ENCODE measurements around the gene B4GALT7.
A peak's percentile ranks its signal among the peaks of the same experiment; 100 is the strongest.

B4GALT7 gene

DNA sequence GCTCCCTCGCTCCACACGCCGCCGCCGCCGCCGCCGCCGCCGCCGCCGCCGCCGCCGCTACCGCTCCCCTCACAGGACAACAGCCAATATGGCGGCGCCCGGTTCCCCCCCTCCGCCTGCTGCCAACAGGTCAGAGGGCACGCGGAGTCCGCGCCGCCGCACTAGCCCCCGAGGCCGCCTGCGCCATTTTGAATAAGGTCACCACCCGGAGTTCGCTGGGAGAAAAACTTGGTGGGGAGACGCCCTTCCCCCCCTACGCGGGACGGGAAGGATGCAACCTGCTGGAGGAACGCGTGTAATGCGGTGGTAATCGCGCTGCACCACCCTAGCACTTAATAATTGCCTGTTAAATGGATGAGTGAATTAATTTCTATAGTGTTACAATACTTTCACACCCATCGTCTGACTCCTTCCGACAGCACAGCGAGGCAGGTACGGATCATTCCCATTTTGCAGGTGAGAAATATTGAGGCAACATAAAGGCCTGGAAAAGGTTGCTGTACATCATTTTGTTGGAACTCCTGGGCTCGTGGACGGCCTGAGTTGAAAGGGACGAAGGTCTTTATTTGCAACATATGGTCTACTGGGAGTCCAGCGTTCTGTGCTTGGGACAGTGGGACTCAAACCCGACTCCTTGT is 45.3 kb upstream of the B4GALT7 start, which contains the start of gene FAM193B:
Gene FAM193B (minus strand): TSS at position 90 of the 638 bp plus-strand sequence. CDS start 105 bp downstream, outside the sequence.
- no peaks in the 10 kb centered on the region for H3K36me3 ChIP-seq (ENCODE audit: insufficient read depth, low read length)
- H4K20me1 ChIP-seq (ENCODE audit: insufficient read depth, low read length, poor library complexity, severe bottlenecking): peaks cover 15% of the 10 kb centered on the region
- H2AFZ ChIP-seq (ENCODE audit: low read length): peak within 1 kb of the TSS; percentile 87
- H3K9me3 ChIP-seq (ENCODE audit: insufficient read depth, low read depth, low read length): no peaks in the 10 kb centered on the region
- peaks cover 36% of the 10 kb centered on the region for H3K79me2 ChIP-seq (ENCODE audit: insufficient read depth, low read length)
- H3K4me1 ChIP-seq (ENCODE audit: insufficient read depth, low read length, poor library complexity, severe bottlenecking): peaks cover 25% of the 10 kb centered on the region
- H3K9me2 ChIP-seq (replicated peaks; ENCODE audit: low read depth, low read length): no peaks in the 10 kb centered on the region
- H3K4me3 ChIP-seq (ENCODE audit: low read length, poor library complexity, severe bottlenecking): peak within 1 kb of the TSS; percentile 79
- no peaks in the 10 kb centered on the region for H3K27me3 ChIP-seq (ENCODE audit: insufficient read depth, low read length, poor library complexity, severe bottlenecking)
- H3F3A ChIP-seq (ENCODE audit: low read depth): no peaks in the 10 kb centered on the region
- H3K9ac ChIP-seq (ENCODE audit: low read depth, low read length, poor library complexity, severe bottlenecking): peak within 1 kb of the TSS; percentile 77
- peak within 1 kb of the TSS; percentile 86 for H3K4me2 ChIP-seq (ENCODE audit: low read depth, low read length, poor library complexity, severe bottlenecking)
- TF ChIP-seq, protein P1, sequence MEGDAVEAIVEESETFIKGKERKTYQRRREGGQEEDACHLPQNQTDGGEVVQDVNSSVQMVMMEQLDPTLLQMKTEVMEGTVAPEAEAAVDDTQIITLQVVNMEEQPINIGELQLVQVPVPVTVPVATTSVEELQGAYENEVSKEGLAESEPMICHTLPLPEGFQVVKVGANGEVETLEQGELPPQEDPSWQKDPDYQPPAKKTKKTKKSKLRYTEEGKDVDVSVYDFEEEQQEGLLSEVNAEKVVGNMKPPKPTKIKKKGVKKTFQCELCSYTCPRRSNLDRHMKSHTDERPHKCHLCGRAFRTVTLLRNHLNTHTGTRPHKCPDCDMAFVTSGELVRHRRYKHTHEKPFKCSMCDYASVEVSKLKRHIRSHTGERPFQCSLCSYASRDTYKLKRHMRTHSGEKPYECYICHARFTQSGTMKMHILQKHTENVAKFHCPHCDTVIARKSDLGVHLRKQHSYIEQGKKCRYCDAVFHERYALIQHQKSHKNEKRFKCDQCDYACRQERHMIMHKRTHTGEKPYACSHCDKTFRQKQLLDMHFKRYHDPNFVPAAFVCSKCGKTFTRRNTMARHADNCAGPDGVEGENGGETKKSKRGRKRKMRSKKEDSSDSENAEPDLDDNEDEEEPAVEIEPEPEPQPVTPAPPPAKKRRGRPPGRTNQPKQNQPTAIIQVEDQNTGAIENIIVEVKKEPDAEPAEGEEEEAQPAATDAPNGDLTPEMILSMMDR (conservative IDR thresholded peaks at IDR 0.05; ENCODE audit: low read length): no peak; the same call in 1 of the 2 replicates
- TF ChIP-seq EZH2phosphoT487 (IDR thresholded peaks at IDR 0.05; ENCODE audit: borderline replicate concordance): no peak

DNA sequence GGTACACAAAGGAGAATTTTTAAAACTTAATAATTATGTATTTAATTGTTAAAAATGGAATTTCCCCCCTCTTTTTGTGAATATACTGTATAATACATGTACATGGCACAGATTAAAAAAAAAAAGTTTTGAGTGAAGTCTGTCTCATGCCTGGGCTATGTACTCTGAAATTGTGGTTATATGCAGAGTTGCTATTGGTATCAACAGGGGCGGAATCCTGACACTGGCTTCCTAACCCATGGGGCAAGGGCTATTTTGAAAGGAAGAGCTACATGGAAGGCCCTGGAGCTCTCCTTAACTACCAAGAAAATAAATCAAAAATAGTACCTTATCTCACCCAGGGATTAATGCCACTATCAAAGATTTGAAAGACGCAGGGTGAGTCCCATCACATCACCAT is 44.7 kb upstream of the B4GALT7 start:
- H2AFZ ChIP-seq (ENCODE audit: low read length): no peak overlapping the region

DNA sequence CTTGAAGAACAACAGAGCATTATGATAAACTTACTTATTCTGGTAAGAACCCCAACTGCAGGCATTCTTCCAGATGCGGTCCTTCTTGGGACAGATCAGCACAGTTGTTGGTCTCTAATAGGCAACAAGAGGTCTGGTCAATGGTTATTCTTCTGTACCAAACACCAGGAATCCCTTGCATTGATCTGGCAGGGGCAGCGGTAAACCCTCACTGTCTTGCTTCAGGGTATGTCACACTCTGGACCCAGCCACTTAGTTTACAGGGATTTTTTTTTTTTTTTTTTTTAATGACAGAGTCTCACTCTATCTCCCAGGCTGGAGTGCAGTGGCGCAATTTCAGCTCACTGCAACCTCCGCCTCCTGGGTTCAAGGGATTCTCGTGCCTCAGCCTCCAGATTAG is 44.3 kb upstream of the B4GALT7 start:
- Histone ChIP-seq H3K4me1 (ENCODE audit: insufficient read depth, low read length, poor library complexity, severe bottlenecking) (peaks cover 25% of the 10 kb centered on the region), H3K9me2 (replicated peaks; ENCODE audit: low read depth, low read length) (no peaks in the 10 kb centered on the region), H3K27me3 (ENCODE audit: insufficient read depth, low read length, poor library complexity, severe bottlenecking) (no peaks in the 10 kb centered on the region), H3F3A (ENCODE audit: low read depth) (no peaks in the 10 kb centered on the region), H3K9me3 (ENCODE audit: insufficient read depth, low read depth, low read length) (no peaks in the 10 kb centered on the region), H3K79me2 (ENCODE audit: insufficient read depth, low read length) (peaks cover 35% of the 10 kb centered on the region), H2AFZ (ENCODE audit: low read length) (no peak overlapping the region), H3K4me3 (ENCODE audit: low read length, poor library complexity, severe bottlenecking) (no peak overlapping the region), H3K9ac (ENCODE audit: low read depth, low read length, poor library complexity, severe bottlenecking) (no peak overlapping the region), H3K36me3 (ENCODE audit: insufficient read depth, low read length) (no peaks in the 10 kb centered on the region), H4K20me1 (ENCODE audit: insufficient read depth, low read length, poor library complexity, severe bottlenecking) (peaks cover 15% of the 10 kb centered on the region), H3K4me2 (ENCODE audit: low read depth, low read length, poor library complexity, severe bottlenecking) (no peak overlapping the region)
- TF ChIP-seq EZH2phosphoT487 (IDR thresholded peaks at IDR 0.05; ENCODE audit: borderline replicate concordance): no peak
- TF ChIP-seq, protein P1 (conservative IDR thresholded peaks at IDR 0.05; ENCODE audit: low read length): no peak

More for the DNA sequence above, 44.7 kb upstream of the B4GALT7 start:
- H3F3A ChIP-seq (ENCODE audit: low read depth): no peaks in the 10 kb centered on the region
- peak overlapping the region; percentile 77 for H3K4me2 ChIP-seq (ENCODE audit: low read depth, low read length, poor library complexity, severe bottlenecking)
- no peaks in the 10 kb centered on the region for H3K36me3 ChIP-seq (ENCODE audit: insufficient read depth, low read length)
- no peaks in the 10 kb centered on the region for H3K27me3 ChIP-seq (ENCODE audit: insufficient read depth, low read length, poor library complexity, severe bottlenecking)
- peaks cover 15% of the 10 kb centered on the region for H4K20me1 ChIP-seq (ENCODE audit: insufficient read depth, low read length, poor library complexity, severe bottlenecking)
- H3K4me3 ChIP-seq (ENCODE audit: low read length, poor library complexity, severe bottlenecking): no peak overlapping the region
- H3K79me2 ChIP-seq (ENCODE audit: insufficient read depth, low read length): peaks cover 35% of the 10 kb centered on the region
- peaks cover 25% of the 10 kb centered on the region for H3K4me1 ChIP-seq (ENCODE audit: insufficient read depth, low read length, poor library complexity, severe bottlenecking)
- TF ChIP-seq, protein P1 (conservative IDR thresholded peaks at IDR 0.05; ENCODE audit: low read length): no peak
- no peak for TF ChIP-seq EZH2phosphoT487 (IDR thresholded peaks at IDR 0.05; ENCODE audit: borderline replicate concordance)
- H3K9me2 ChIP-seq (replicated peaks; ENCODE audit: low read depth, low read length): no peaks in the 10 kb centered on the region
- H3K9ac ChIP-seq (ENCODE audit: low read depth, low read length, poor library complexity, severe bottlenecking): no peak overlapping the region
- H3K9me3 ChIP-seq (ENCODE audit: insufficient read depth, low read depth, low read length): no peaks in the 10 kb centered on the region

All from Loucy (cell line).